ENCODE measurements around the gene LAMC3.

- TF ChIP-seq POLR2AphosphoS5 (IDR thresholded peaks at IDR 0.05) (no peak), POLR2A (IDR thresholded peaks at IDR 0.05) (no peak)
- TF ChIP-seq, protein P1, sequence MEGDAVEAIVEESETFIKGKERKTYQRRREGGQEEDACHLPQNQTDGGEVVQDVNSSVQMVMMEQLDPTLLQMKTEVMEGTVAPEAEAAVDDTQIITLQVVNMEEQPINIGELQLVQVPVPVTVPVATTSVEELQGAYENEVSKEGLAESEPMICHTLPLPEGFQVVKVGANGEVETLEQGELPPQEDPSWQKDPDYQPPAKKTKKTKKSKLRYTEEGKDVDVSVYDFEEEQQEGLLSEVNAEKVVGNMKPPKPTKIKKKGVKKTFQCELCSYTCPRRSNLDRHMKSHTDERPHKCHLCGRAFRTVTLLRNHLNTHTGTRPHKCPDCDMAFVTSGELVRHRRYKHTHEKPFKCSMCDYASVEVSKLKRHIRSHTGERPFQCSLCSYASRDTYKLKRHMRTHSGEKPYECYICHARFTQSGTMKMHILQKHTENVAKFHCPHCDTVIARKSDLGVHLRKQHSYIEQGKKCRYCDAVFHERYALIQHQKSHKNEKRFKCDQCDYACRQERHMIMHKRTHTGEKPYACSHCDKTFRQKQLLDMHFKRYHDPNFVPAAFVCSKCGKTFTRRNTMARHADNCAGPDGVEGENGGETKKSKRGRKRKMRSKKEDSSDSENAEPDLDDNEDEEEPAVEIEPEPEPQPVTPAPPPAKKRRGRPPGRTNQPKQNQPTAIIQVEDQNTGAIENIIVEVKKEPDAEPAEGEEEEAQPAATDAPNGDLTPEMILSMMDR (IDR thresholded peaks at IDR 0.05) = no peak
Observed at GRCh38 chr9:131042666-131043065, 33.7 kb downstream of the LAMC3 start.
